SK-N-MC (cell line): ENCODE data around the gene PGM5.

Experiments
- EZH2 ChIP-seq: fragments of 200-600 bp; sonication (generic); IDR thresholded peaks from one replicate; pipeline ENCODE4 v1.6.1; 2017; ENCODE audit warnings: antibody characterized with exemption
- FOXP2 ChIP-seq: optimal IDR thresholded peaks from 2 replicates; pipeline ENCODE3; 2011; ENCODE audit warnings: mild to moderate bottlenecking, moderate library complexity; ENCODE audit not compliant: insufficient read depth; ENCODE audit errors: extremely low read length, control extremely low read depth
- POLR2AphosphoS5 ChIP-seq: IDR thresholded peaks from 2 replicates; pipeline ENCODE4 v1.6.1; 2012; ENCODE audit warnings: mild to moderate bottlenecking, low read depth, low read length, borderline replicate concordance

DNA sequence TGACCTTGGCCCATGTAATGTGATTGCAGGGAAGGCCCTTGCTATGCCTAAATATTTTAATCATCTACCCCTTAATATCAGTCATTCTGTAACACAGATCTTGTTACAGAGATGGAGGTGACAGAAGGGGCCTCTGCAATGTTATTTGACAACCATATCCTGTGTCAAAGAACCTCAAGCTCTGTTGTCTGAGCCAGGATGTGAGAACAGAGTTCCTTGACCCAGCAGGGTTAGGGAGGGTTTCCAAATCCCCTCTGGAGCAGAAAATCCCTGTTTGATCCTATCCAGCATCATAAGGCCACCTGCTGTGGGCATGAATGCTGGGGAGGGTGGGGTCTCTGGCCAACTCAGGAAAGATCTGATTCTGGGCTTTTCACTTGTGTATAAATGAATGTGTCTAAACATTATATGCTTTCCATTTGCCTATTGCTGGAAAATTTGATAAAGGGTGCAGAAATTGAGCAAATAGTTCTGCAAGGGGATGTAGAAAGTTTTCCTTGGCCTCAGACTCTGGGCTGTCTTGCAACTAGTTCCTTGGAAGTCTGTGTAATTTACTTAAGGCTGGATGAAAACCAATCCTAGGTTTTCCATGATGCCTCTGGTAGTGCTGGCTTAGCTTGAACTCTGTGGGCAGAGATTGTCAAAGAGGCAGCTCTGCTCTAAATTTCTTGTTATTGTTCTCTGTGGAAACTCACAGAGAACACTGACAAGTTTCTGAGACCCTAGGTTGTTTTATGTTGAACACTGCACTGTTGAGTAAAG, 71.0 kb downstream of the PGM5 start:
- TF ChIP-seq EZH2, result no peak
- no peak for TF ChIP-seq POLR2AphosphoS5
- TF ChIP-seq FOXP2, result no peak
